Activated CD8-positive, alpha-beta T cell treated with anti-CD3 and anti-CD28 coated beads, Interleukin-2, amount 10 ng/mL, durations not matched to agents 7 days and 5 days (primary cell): ENCODE data around the gene ZFR2. TPM values are rescaled to one million over a fixed set of nuclear protein-coding genes. Genes with fewer than 3 reads are reported as not detected.
"Not testable (repeated sequence)": the region's sequence is repeated elsewhere in the genome, so short reads cannot be mapped to it uniquely, and the experiment has no call there.

Experiments
- ATAC-seq: fragments of 150-1000 bp; cut with Tn5 transposase; one replicate; pipeline ENCODE4 v1.10.0; 2021; ENCODE audit warnings: moderate library complexity
- CTCF ChIA-PET: fragments of 350-600 bp; sonication (Branson Sonifier 250); formaldehyde crosslinking; loops from one replicate; lab custom pipeline; 2021; ENCODE audit warnings: antibody characterized with exemption; lab: Charles Lee
- POLR2A ChIA-PET: fragments of 350-600 bp; sonication (Branson Sonifier 250); formaldehyde crosslinking; loops from one replicate; lab custom pipeline; 2021; ENCODE audit warnings: antibody characterized with exemption; lab: Charles Lee
- DNase-seq: peaks from one replicate; pipeline ENCODE4 v3.0.0-alpha.2; 2020
- H3K27ac Mint-ChIP-seq: one replicate; pipeline ENCODE4 v1.8.0; 2021; ENCODE audit warnings: mild to moderate bottlenecking, mixed read lengths
- H3K27me3 Mint-ChIP-seq: one replicate; pipeline ENCODE4 v1.8.0; 2021; ENCODE audit warnings: low read depth, mixed read lengths
- H3K36me3 Mint-ChIP-seq: one replicate; pipeline ENCODE4 v1.8.0; 2021; ENCODE audit warnings: low read depth, mixed read lengths
- H3K4me1 Mint-ChIP-seq: one replicate; pipeline ENCODE4 v1.8.0; 2021; ENCODE audit warnings: low read depth, mixed read lengths
- H3K4me3 Mint-ChIP-seq: one replicate; pipeline ENCODE4 v1.8.0; 2021; ENCODE audit warnings: mild to moderate bottlenecking, mixed read lengths
- H3K9me3 Mint-ChIP-seq: one replicate; pipeline ENCODE4 v1.8.0; 2022; ENCODE audit warnings: mixed read lengths; ENCODE audit not compliant: insufficient read depth
- total RNA-seq, 2 experiments: library from RNA; stranded (reverse); gene quantifications; one replicate each; pipeline ENCODE4 v1.2.3, GENCODE V29; 2021

Gene ZFR2
- total RNA-seq, 2 experiments from 2014 or later = 0.24 to 0.42 TPM

DNA sequence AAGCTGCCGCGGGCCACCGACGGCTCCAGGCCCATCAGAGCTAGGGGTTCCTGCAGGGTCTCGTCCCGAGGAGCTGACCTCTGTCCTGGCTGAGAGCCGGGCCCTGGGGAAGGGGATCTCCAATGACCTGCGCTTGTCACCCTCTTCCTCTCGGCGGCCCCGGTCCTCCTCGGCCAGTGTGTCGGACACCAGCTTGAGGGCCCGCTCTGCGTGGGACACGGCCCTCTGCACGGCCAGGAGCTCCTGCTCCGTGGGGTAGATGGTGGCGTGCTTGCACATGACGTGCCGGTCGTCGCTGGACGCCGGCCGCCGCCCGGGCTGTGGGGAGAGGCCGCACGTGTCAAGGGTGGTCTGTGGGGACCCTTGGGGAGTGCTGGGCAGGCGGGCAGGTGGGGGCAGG lies 49.9 kb downstream of the ZFR2 start:
- no peak overlapping the region for H3K4me3 Mint-ChIP-seq
- peaks cover 6% of the 10 kb centered on the region for H3K9me3 Mint-ChIP-seq
- ATAC-seq = no peak
- H3K27ac Mint-ChIP-seq = no peak overlapping the region
- no peaks in the 10 kb centered on the region for H3K27me3 Mint-ChIP-seq
- ChIA-PET CTCF (interaction anchor here (0.9 to 2.6 kb wide), 4 partner anchors 23 to 334 kb away, joined by 3 to 17 read pairs (median 4); partner anchors contain the start of genes APBA3 and MRPL54), POLR2A (interaction anchor here (1.6 kb wide), 1 partner anchor 57 kb away, joined by 5 read pairs; the partner anchor contains the start of gene MRPL54)
- peaks cover 46% of the 10 kb centered on the region for H3K4me1 Mint-ChIP-seq
- peaks cover 4% of the 10 kb centered on the region for H3K36me3 Mint-ChIP-seq
- no peak for DNase-seq

DNA sequence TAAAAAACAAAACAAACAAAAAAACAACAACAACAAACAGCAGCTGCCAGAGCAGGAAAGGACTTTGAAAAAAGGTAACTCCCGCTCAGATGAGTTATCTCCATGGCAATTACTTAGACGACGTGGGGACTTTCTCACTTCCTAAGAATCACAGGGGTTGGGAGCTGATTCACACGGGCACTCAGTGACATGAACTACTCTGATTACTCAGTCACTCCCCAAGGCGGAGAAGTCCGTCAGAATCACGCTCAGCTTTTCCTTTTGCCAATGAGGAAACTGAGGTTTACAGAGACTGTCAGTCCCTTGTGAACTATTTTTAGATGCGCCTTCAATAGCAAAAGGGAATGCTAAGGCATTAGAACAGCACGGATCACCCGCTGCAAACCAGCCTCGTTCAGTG lies 50.4 kb downstream of the ZFR2 start:
- H3K4me3 Mint-ChIP-seq = no peak overlapping the region
- H3K27ac Mint-ChIP-seq = no peak overlapping the region
- H3K36me3 Mint-ChIP-seq = peaks cover 4% of the 10 kb centered on the region
- POLR2A ChIA-PET = interaction anchor here (1.6 kb wide), 1 partner anchor 56 kb away, joined by 5 read pairs; the partner anchor contains the start of gene MRPL54
- ATAC-seq (no peak), DNase-seq (no peak)
- H3K9me3 Mint-ChIP-seq = peaks cover 7% of the 10 kb centered on the region
- H3K4me1 Mint-ChIP-seq = peaks cover 50% of the 10 kb centered on the region
- CTCF ChIA-PET = interaction anchor here (0.9 to 2.6 kb wide), 4 partner anchors 22 to 333 kb away, joined by 3 to 17 read pairs (median 4); partner anchors contain the start of genes APBA3 and MRPL54
- no peaks in the 10 kb centered on the region for H3K27me3 Mint-ChIP-seq

DNA sequence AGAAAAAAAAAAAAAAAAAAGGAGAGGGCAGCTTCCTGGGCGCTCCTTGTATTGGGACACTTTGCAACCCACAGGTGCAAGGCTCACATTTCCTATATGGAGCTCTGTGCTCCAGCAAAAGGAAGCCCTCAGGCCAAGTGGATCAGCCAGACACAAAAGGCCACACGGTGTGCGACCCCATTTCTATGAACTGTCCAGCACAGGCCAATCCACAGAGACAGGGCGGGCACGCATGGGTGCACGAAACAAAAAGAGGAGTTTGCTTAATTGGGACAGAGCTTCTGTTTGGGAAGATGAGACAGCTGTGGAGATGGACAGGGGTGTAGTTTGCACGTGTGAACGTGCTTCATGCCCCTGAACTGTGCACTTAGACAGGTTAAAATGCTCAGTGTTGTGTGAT lies 51.1 kb downstream of the ZFR2 start:
- POLR2A ChIA-PET = interaction anchor here (1.6 kb wide), 1 partner anchor 55 kb away, joined by 5 read pairs; the partner anchor contains the start of gene MRPL54
- peak overlapping the region; percentile 25 for H3K27ac Mint-ChIP-seq
- CTCF ChIA-PET = interaction anchor here (1.4 to 2.6 kb wide), 2 partner anchors 21 to 55 kb away, joined by 5 to 17 read pairs; partner anchors contain the start of genes APBA3 and MRPL54
- no peak for DNase-seq
- no peak overlapping the region for H3K4me3 Mint-ChIP-seq
- H3K36me3 Mint-ChIP-seq = peaks cover 4% of the 10 kb centered on the region
- no peak for ATAC-seq
- H3K27me3 Mint-ChIP-seq = no peaks in the 10 kb centered on the region
- peaks cover 7% of the 10 kb centered on the region for H3K9me3 Mint-ChIP-seq
- H3K4me1 Mint-ChIP-seq = peaks cover 57% of the 10 kb centered on the region

DNA sequence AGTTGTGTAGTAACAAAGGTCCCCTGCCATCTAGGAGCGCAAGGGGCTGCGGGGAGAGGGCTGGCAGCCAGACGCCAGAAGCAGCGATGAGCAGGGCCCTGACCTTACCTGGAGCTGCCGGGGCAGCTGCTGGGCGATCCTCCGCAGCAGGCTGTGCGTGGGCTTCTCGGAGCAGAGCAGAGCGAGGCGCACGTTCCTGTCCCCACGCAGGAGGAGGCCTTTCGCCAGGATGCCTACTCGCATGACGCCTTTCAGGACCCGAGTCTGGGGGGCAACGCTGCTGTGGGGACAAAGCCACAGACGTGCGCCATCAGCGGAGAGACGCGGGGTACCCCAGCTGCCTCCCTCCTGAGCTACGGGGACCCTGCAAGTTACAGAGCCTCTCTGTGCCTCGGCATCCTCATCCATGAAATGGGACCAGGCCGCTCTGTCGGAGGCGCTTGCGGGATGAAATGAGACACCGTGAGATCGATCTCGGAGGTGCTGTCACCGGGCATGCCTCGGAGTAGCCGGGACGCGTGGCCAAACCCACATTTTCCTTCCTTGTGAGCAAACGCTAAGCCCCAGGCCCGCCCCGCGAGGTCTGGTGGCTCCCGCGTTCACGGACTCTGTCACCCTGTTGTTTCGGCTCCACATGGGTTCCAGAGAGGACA lies 52.1 kb downstream of the ZFR2 start:
- Mint-ChIP-seq H3K27me3 (no peaks in the 10 kb centered on the region), H3K9me3 (peaks cover 7% of the 10 kb centered on the region), H3K4me3 (no peak overlapping the region), H3K4me1 (peaks cover 59% of the 10 kb centered on the region), H3K27ac (no peak overlapping the region), H3K36me3 (peaks cover 4% of the 10 kb centered on the region)
- ATAC-seq (no peak), DNase-seq (no peak)
- ChIA-PET POLR2A (interaction anchor here (0.7 kb wide), 1 partner anchor 22 kb away, joined by 4 read pairs; no protein-coding TSS in a partner anchor), CTCF (no interaction called here)

DNA sequence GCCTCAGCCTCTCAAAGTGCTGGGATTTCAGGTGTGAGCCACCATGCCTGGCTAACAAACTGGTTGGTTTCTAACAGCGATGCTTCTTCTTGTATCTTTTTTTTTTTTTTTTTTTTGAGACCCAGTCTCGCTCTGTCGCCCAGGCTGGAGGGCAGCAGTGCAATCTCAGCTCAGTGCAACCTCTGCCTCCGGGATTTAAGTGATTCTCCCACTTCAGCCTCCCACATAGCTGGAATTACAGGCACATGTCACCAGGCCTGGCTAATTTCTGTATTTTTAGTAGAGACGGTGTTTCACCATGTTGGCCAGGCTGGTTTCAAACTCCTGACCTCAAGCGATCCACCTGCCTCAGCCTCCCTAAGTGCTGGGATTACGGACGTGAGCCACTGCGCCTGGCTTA lies 52.7 kb downstream of the ZFR2 start:
- DNase-seq, ATAC-seq, H3K27ac Mint-ChIP-seq, H3K27me3 Mint-ChIP-seq, H3K36me3 Mint-ChIP-seq, H3K4me3 Mint-ChIP-seq, CTCF ChIA-PET, H3K9me3 Mint-ChIP-seq: not testable (repeated sequence)
- peaks cover 59% of the 10 kb centered on the region for H3K4me1 Mint-ChIP-seq
- POLR2A ChIA-PET = interaction anchor here (0.7 kb wide), 1 partner anchor 22 kb away, joined by 4 read pairs; no protein-coding TSS in a partner anchor

DNA sequence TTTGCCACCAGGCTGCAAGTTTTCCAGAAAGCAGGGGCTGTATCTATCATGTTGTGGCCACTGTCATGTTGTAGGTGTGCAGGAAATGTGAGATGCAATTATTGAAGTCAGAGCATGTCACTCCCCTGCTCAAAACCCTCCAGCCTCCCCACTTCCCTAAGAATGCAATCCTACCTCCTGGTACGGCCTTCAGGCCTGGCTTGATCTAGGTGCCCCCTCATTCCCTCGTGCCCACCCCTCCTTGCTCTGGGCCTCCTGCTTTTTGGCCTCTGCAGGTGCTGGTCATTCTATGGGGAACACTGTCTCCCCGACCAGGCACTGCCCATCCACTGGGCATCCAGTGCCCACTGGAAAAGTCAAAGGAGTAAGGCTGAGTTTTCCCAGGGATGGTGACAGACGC lies 54.2 kb downstream of the ZFR2 start:
- CTCF ChIA-PET = no interaction called here
- peaks cover 7% of the 10 kb centered on the region for H3K9me3 Mint-ChIP-seq
- POLR2A ChIA-PET = no interaction called here
- H3K27ac Mint-ChIP-seq = peak overlapping the region; percentile 98
- H3K4me1 Mint-ChIP-seq = peaks cover 64% of the 10 kb centered on the region
- peaks cover 4% of the 10 kb centered on the region for H3K36me3 Mint-ChIP-seq
- no peak for ATAC-seq
- no peak overlapping the region for H3K4me3 Mint-ChIP-seq
- no peak for DNase-seq
- no peaks in the 10 kb centered on the region for H3K27me3 Mint-ChIP-seq

DNA sequence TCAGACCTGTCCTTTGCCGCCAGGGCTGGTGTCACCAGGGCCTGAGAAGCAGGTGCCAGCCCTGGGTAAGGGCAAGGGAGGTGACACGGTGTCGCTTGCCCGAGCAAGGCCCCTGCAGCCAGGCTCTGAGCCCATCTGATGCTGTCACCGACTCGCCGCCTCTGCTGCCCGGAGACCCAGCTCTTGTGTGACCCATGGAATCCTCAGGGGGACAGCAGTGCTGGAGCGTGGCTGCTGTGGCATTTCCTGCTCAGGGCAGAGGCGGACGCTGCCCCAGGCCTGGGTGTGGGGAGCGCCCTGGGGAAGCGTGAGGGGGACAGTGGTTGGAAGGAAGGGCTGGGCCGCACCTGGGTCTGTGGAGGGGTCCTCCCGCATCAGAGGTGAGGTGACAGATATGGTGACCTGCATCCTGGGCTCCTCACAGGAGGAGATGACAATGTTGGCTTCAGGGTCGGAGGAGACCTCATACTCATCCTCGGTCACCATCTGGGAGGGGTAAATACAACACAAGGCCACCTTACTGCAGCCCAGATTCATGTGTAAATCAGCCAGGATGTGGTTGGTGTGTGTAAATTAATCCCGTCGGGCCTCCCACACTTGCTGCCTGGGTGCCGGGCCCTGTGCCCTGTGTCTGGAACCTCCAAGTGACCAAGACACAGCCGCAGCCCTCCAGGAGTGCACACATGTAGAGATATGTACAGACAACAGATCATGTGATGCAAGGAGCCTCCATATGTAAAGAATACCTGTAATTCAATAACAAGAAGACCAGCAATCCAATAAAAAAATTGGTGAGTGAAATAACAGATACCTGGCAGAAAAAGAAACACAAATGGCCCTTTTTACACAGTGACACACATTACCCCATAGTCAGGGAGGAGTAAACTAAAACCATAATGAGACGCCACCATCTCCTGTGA lies 55.1 kb downstream of the ZFR2 start:
- H3K27me3 Mint-ChIP-seq = no peaks in the 10 kb centered on the region
- peaks cover 62% of the 10 kb centered on the region for H3K4me1 Mint-ChIP-seq
- H3K4me3 Mint-ChIP-seq = peak overlapping the region; percentile 31
- ATAC-seq = no peak
- CTCF ChIA-PET = interaction anchor here (1.1 to 2.7 kb wide), 3 partner anchors 8 to 51 kb away, joined by 3 to 26 read pairs (median 21); partner anchors contain the start of gene MRPL54
- peak overlapping the region; percentile 98 for H3K27ac Mint-ChIP-seq
- peaks cover 7% of the 10 kb centered on the region for H3K9me3 Mint-ChIP-seq
- POLR2A ChIA-PET = interaction anchor here (1.9 kb wide), 1 partner anchor 8 kb away, joined by 7 read pairs; no protein-coding TSS in a partner anchor
- H3K36me3 Mint-ChIP-seq = peaks cover 4% of the 10 kb centered on the region
- no peak for DNase-seq

DNA sequence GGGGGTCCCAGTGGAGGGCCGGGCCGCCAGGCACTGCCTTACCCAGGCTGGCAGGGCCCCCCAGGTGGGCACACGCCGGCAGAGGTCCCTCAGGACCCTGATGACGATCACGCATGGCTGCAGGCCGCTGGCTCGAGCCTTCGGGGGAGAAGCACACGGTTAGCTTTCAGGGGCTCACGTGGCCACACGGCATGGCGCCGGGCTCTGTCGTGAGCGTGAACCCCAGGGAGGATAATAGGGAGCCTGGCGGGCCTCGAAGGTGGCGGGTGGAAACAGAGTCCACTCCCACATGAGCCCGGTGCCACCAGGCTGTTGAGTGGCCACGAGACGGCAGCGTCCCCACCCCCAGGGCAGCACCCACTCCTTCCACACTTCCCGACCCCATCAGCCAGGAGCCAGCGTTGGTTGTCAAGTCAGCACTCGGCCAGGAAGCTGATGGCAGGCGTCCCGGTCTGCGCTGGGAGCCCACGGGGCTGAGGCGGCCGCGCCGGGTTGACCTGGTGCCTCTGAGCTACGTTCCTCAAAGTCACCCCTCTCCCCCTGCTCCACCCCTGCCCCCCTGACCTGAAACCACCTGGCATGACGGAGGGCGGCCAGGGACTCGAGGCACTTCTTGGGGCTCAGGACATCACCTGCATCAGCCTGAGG lies 58.0 kb downstream of the ZFR2 start:
- H3K4me3 Mint-ChIP-seq = no peak overlapping the region
- H3K27ac Mint-ChIP-seq = peak overlapping the region; percentile 43
- peaks cover 7% of the 10 kb centered on the region for H3K9me3 Mint-ChIP-seq
- peaks cover 61% of the 10 kb centered on the region for H3K4me1 Mint-ChIP-seq
- ChIA-PET POLR2A (interaction anchor here (1.3 kb wide), 1 partner anchor 48 kb away, joined by 6 read pairs; the partner anchor contains the start of gene MRPL54), CTCF (no interaction called here)
- ATAC-seq (no peak), DNase-seq (no peak)
- H3K36me3 Mint-ChIP-seq = peaks cover 4% of the 10 kb centered on the region
- no peaks in the 10 kb centered on the region for H3K27me3 Mint-ChIP-seq

DNA sequence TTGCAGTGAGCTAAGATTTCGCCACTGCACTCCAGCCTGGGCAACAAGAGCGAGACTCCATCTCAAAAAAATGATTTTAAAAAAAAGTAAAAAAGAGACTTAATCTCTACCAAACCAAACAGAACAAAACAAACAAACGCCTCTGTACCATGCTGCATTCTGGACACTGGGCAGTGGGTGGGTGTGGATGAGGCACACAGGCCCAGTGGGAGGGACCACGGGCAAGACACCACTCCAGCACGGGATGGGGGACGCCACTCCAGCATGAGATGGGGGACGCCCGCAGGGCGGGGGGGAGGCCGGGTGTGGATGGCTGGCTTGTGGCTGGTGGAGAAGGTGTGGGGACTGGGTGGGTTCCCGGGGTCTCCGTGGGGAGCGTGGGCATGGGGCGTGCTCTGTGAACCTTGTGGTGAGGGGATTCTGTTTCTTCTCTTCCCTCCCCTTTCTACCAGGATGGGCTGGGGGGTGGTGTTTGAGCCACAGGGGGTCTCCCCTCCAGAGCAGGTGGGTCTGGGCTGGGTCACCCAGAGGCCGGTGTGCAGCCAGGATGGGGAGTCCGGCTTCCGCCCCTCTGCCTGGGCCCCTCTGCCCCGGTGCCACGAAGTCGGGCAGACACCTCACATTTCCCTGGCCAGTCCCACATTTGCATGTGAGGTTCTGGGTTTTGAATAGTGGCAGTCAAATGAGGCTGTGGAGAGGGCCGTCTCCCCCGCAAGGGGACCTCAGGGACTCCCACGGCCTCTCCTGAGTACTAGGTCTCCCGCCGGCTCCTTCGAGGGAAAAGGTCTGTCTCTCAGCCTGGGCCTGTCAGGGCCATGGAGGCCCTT lies 58.7 kb downstream of the ZFR2 start:
- Mint-ChIP-seq H3K4me3 (no peak overlapping the region), H3K36me3 (peaks cover 4% of the 10 kb centered on the region), H3K27ac (peak overlapping the region; percentile 52), H3K9me3 (peaks cover 7% of the 10 kb centered on the region), H3K4me1 (peaks cover 65% of the 10 kb centered on the region), H3K27me3 (no peaks in the 10 kb centered on the region)
- ChIA-PET CTCF (no interaction called here), POLR2A (no interaction called here)
- no peak for DNase-seq
- no peak for ATAC-seq

DNA sequence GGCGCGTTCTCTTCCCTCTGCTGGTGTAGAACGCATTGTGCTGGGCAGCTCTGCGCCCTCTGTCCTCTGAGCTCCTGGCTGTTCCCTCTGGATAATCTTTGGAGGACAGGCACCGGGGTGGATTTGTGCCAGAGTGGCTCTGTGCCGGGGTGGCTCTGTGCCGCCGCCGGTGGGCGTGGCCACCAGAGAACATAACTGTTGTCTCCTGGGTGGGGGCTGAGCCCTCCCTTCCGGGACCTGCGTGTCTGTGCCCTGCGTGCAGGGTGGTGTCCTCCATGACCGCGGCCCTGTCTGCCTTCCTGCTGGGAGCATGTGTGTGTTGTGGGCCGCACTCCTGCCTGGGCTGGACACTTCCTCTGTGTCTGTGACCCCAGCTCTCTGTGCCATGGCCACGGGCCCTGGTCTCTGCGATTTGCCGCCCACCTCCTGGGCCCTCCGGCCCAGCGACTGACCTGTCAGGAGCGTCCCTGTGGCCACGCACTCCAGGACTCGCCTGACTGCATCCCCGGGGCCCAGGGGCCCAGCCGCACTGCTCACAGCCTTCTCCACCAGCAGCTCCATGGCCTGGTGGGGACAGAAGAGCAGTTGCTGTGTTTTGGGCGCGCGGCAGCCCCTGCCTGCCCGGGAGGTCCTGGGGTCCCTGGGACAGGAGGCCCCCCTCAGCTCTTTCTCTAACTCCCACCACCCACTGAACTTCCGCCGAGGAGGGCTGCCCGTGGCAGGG lies 60.3 kb downstream of the ZFR2 start:
- H3K27ac Mint-ChIP-seq = peak overlapping the region; percentile 29
- no peak overlapping the region for H3K4me3 Mint-ChIP-seq
- DNase-seq (no peak), ATAC-seq (no peak)
- H3K4me1 Mint-ChIP-seq = peaks cover 61% of the 10 kb centered on the region
- no peaks in the 10 kb centered on the region for H3K27me3 Mint-ChIP-seq
- peaks cover 1% of the 10 kb centered on the region for H3K36me3 Mint-ChIP-seq
- no peaks in the 10 kb centered on the region for H3K9me3 Mint-ChIP-seq
- POLR2A ChIA-PET = no interaction called here
- CTCF ChIA-PET = no interaction called here
